Thyroid gland (tissue), 4 donors: Measurements from ENCODE around the gene CDH24. TPM values are rescaled to one million over a fixed set of nuclear protein-coding genes. Genes with fewer than 3 reads are reported as not detected.
"Not testable (repeated sequence)": the region's sequence is repeated elsewhere in the genome, so short reads cannot be mapped to it uniquely, and the experiment has no call there.

Source experiments
- DNase-seq, 2 donors: peaks; one replicate each; pipeline ENCODE4 v3.0.0-alpha.2; 2019
- H3K27ac ChIP-seq, 3 donors: fragments of 200-600 bp; sonication (generic); 1 replicate in 2 of 3; 2 replicates in 1 of 3; pipeline ENCODE4 v1.5.1; 2016 to 2019; ENCODE audit warnings: mild to moderate bottlenecking in 1 of 3, moderate library complexity in 1 of 3
- H3K27me3 ChIP-seq: fragments of 200-600 bp; sonication (generic); one replicate; pipeline ENCODE4 v1.5.1; 2019
- H3K36me3 ChIP-seq, 2 donors: fragments of 200-600 bp; sonication (generic); one replicate each; pipeline ENCODE4 v1.5.1; 2016 to 2019
- H3K4me1 ChIP-seq, 2 donors: fragments of 200-600 bp; sonication (generic); one replicate each; pipeline ENCODE4 v1.5.1; 2017 to 2019
- H3K4me3 ChIP-seq, 3 donors: fragments of 200-600 bp; sonication (generic); replicated peaks in 1 of 3; 1 replicate in 2 of 3; 2 replicates in 1 of 3; pipeline ENCODE4 v1.5.1; 2016; ENCODE audit warnings: mild to moderate bottlenecking in 1 of 3
- H3K9me3 ChIP-seq: fragments of 200-600 bp; sonication (generic); one replicate; pipeline ENCODE4 v1.5.1; 2017
- CTCF ChIP-seq, 6 experiments: fragments of 200-600 bp in 3 of 6; fragments of 450-650 bp in 3 of 6; sonication (generic) in 3 of 6; IDR thresholded peaks; one replicate each; pipeline ENCODE4 v1.5.1; 2016 to 2019; ENCODE audit warnings: antibody characterized with exemption in 6 of 6, mild to moderate bottlenecking in 2 of 6, inconsistent platforms in 1 of 6, moderate library complexity in 1 of 6
- POLR2A ChIP-seq, 2 donors: fragments of 450-650 bp; IDR thresholded peaks; one replicate each; pipeline ENCODE4 v1.6.1; 2017; ENCODE audit warnings: antibody characterized with exemption in 2 of 2, mild to moderate bottlenecking in 2 of 2, moderate library complexity in 1 of 2
- WGBS, 2 donors: methylation state at CpG; one replicate each; pipeline ENCODE4 v1.1.5; 2017; 5-methylcytosine and 5-hydroxymethylcytosine counted together
- intact Hi-C: fragments of 100-400 bp; cut with DNase I; formaldehyde crosslinking; loops from one replicate; pipeline ENCODE4 v1.15.1; 2023
- total RNA-seq, 4 donors: library from RNA; depleted of rRNA; stranded (reverse); fragments of >200 nt; gene quantifications; one replicate each; pipeline ENCODE4 v1.2.3, GENCODE V29; 2016

CDH24 gene
- total RNA-seq, 4 donors from 2014 or later: 2.9 to 7.8 (median 5.6) TPM

GRCh38 chr14:23008831-23009230, 48.5 kb downstream of the CDH24 start:
- Histone ChIP-seq H3K9me3 (no peaks in the 10 kb centered on the region), H3K27me3 (no peaks in the 10 kb centered on the region), H3K4me1 (peaks cover 15 to 21% of the 10 kb centered on the region in 2 donors), H3K4me3 (no peak overlapping the region), H3K27ac (no peak overlapping the region), H3K36me3 (no peaks in the 10 kb centered on the region)
- intact Hi-C loops: no loop called here
- WGBS, 2 donors: 23 to 29% methylated on average over 3 of the region's 3 CpGs
- no peak for DNase-seq
- TF ChIP-seq POLR2A (IDR thresholded peaks at IDR 0.05): no peak
- no peak for TF ChIP-seq CTCF (IDR thresholded peaks at IDR 0.05)

- DNase-seq: peak; percentile 96 to 97
- WGBS, 2 donors: 2% methylated on average over 36 to 51 of the region's 62 CpGs
- peaks cover 15 to 21% of the 10 kb centered on the region in 2 donors for H3K4me1 ChIP-seq
- TF ChIP-seq CTCF (IDR thresholded peaks at IDR 0.05) (peak in 2 of 6 experiments; percentile 10 to 15), POLR2A (IDR thresholded peaks at IDR 0.05) (peak; percentile 63 to 98)
- H3K4me3 ChIP-seq: peak overlapping the region; percentile 56 to 75 (median 60)
- intact Hi-C loops: no loop called here
- no peaks in the 10 kb centered on the region for H3K27me3 ChIP-seq
- H3K27ac ChIP-seq: peak overlapping the region; percentile 80 to 95 (median 94)
- no peaks in the 10 kb centered on the region for H3K36me3 ChIP-seq
- H3K9me3 ChIP-seq: no peaks in the 10 kb centered on the region
These were observed 50.5 kb downstream of the CDH24 start for GRCh38 chr14:23006544-23007419.

- Histone ChIP-seq H3K9me3 (no peaks in the 10 kb centered on the region), H3K4me3 (peak overlapping the region in 2 of 3 donors; percentile 60 to 75), H3K27ac (peak overlapping the region in 2 of 3 donors; percentile 80 to 95), H3K27me3 (no peaks in the 10 kb centered on the region), H3K36me3 (no peaks in the 10 kb centered on the region), H3K4me1 (peaks cover 15 to 21% of the 10 kb centered on the region in 2 donors)
- DNase-seq: no peak
- intact Hi-C loops: no loop called here
- WGBS, 2 donors: 60 to 65% methylated on average over 5 of the region's 5 CpGs
- TF ChIP-seq POLR2A (IDR thresholded peaks at IDR 0.05) (no peak), CTCF (IDR thresholded peaks at IDR 0.05) (no peak)
These were observed 51.2 kb downstream of the CDH24 start for GRCh38 chr14:23006188-23006534.

- intact Hi-C loops: no loop called here
- no peak for DNase-seq
- TF ChIP-seq CTCF (IDR thresholded peaks at IDR 0.05): no peak
- no peak for TF ChIP-seq POLR2A (IDR thresholded peaks at IDR 0.05)
- H3K9me3 ChIP-seq: no peaks in the 10 kb centered on the region
- H3K36me3 ChIP-seq: no peaks in the 10 kb centered on the region
- no peaks in the 10 kb centered on the region for H3K27me3 ChIP-seq
- WGBS, 2 donors: 71 to 75% methylated on average over 3 of the region's 3 CpGs
- H3K4me1 ChIP-seq: peaks cover 15 to 21% of the 10 kb centered on the region in 2 donors
- H3K4me3 ChIP-seq: no peak overlapping the region
- peak overlapping the region in 1 of 3 donors; percentile 95 for H3K27ac ChIP-seq
These were observed 51.7 kb downstream of the CDH24 start for GRCh38 chr14:23005451-23006187.

GRCh38 chr14:23004274-23004673, 53.0 kb downstream of the CDH24 start:
- H3K9me3 ChIP-seq, H3K27ac ChIP-seq, intact Hi-C loops, H3K36me3 ChIP-seq, H3K4me3 ChIP-seq, DNase-seq, H3K27me3 ChIP-seq: not testable (repeated sequence)
- 96 to 98% methylated on average over 4 of the region's 4 CpGs for WGBS, 2 donors
- H3K4me1 ChIP-seq: peaks cover 13 to 16% of the 10 kb centered on the region in 2 donors
